NCI-H524 (cell line): Measurements from ENCODE around the gene FANCG.

Source experiments
- DNase-seq, 2 experiments: peaks; one replicate each; lab custom pipeline; 2025; lab: John Stamatoyannopoulos, UW

The FANCG gene

GRCh38 chr9:35103660-35104191 lies 24.0 kb upstream of the FANCG start:
- DNase-seq: no peak

DNA sequence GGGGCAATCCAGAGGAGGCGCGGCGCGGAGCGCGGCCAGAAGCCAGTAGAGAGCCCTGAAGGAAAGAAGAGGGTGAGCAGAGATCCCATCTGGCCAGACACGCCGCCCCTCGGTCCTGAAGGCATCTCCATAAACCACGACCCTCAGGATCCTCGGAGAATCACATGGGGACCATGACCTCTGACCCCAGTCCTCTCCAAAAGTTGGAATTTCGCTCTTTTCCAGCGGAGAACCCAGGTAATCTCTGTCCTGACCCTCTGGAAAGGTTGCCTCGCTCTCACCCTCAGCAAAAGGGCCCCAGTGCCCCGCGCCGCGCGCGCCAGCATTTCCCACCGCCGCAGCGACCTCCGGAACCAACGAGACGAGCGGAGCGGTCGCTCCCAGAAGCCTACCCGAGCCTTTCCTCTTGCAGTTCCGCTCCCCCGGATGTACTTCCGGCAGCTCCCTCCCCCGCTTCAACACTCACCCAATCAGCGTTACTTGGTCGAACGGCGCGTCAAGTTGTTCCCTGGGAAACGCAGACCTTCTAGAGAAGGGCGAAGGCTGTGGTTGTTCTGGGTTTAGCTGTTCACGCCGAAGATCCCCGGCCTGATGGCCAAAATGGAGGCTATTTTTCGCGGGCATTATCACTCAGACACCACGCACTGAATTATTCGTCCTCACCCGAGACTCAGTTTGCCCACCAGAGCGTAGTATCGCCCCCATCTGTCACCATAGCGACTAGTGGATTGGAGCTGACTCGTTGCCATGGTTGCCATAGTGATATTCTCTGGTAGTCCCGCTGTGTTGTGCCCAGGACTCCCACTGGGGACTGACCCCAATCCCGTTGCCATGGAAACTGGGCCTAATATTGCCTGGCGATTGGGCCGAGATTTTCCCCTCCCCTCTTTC lies 23.3 kb upstream of the FANCG start, which contains the start of gene STOML2:
TSS of gene STOML2 (minus strand) at position 363 of the 891 bp plus-strand sequence. CDS start at position 326, 37 bp downstream.
- DNase-seq: peak; percentile 92 to 94

DNA sequence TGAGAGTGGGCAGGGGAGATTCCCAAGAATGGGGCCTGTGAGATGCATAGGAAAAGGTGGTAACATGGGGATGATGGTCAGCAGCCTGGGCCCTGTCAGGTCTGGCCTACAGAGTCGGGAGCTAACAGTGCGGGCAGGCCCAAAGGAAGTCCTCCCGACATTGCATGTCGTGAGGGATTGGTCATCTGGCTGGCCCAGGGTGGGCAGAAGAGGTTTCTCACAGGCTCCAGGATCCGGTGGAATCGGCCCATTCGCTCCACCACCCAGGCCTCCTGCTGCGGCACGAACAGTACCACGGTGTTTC lies 22.7 kb upstream of the FANCG start:
- no peak for DNase-seq

- DNase-seq: no peak
Measured at GRCh38 chr9:35097573-35097972, 17.8 kb upstream of the FANCG start.

DNA sequence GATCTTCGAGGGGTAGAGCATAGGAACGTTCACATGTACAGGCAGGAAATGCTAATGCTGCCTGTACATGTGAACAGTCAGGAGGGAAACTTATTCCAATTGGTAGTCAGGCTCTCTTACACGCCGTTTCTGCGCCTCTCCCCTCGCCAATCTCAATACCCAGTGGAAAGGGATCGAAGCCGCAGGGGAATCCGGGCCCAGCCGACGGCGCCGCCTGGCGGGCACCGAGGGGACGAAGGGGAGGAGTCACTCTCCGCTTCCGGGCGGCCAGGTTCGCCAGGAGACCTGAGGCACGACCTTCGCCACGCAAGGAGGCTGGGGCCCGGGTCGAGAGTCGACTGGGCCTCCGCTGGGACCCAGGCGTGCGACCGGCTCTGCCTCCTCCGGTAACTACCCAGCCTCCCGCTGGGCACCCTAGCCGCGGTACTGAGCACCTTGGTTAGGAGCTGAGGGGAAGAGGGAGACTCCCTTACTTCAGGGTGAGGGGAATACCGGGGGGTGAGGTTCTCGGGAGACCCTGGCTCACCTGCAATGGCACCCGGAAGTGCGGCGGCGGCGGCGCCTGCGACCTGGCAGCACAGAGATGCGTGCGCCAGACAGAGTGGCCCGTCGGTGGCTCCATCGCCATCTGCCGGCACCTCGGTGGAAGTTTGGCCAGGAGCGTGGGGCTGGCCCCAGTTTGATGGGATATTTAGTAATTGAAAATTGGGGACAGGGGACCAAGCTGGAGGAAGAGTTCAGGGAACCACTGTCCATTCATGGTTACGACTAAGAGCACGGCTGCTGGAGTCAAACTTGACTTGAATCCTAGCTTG lies 16.5 kb upstream of the FANCG start, which contains the start of gene PIGO:
TSS of gene PIGO (minus strand) at position 557 of the 815 bp plus-strand sequence. CDS start 1,026 bp downstream, outside the sequence.
- DNase-seq: peak; percentile 60 to 85

- no peak for DNase-seq
Measured at GRCh38 chr9:35091536-35091935, 11.8 kb upstream of the FANCG start.

DNA sequence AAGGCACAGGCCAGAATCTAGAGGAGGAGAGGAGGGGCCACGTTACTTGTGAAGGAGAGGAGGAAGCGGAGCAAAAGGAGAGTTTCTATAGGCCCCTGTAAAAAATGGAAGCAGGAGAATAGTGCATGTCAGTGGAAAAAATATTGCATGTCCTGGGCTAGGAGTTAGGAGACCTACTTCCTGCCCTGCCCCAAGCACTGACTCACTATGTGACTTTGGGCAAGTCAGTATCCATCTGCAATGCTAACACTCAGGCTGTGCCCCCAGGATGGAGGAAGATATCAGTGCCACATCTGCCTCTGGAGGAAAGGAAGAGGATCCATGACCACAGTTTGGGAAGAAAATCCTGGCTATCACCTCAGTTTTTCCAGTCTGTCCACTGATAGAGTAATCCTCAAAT lies 9.7 kb upstream of the FANCG start:
- DNase-seq: no peak

- no peak for DNase-seq
Measured at GRCh38 chr9:35085078-35085477, 5.3 kb upstream of the FANCG start.

- DNase-seq: peak; percentile 50 to 59
Measured at GRCh38 chr9:35079041-35079425, 709 bp downstream of the FANCG start.

DNA sequence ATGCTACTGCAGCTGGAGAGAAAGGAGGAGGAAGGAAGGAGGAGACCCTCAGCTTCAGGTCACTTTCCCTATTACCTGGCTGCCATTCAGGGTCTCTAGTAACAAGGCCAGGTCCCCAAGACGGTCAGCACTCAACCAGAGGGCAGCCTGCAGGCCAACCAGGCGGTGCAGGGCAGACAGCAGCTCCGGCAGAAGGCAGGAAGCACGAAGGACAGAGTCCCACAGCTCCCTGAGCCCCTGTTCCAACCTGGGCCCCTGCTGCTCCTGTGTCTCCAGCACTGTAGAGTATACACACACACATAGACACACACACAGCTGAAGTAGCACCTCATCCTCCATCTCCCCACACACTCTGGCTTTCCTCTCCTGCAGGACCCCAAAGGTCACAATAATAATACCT lies 1.7 kb downstream of the FANCG start:
- no peak for DNase-seq

DNA sequence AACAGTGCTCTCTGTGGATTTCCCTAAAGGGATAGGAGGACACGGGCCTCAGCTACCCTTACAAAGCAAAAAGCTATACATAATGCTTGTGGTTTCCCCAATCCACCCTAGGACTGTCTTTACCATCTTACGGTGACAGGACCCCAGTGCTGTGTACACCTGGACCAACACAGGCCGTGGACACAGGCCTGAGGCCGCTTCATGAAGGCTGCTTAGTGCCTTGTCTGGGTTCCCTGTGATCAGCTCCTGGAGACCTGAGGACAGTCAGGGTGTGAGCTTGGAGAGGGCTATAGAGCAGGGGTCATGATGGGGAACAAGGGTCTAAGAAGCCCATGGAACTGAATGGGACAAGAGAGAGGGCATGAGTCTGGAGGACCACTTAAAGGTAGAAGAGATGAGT lies 2.9 kb downstream of the FANCG start:
- DNase-seq: no peak

DNA sequence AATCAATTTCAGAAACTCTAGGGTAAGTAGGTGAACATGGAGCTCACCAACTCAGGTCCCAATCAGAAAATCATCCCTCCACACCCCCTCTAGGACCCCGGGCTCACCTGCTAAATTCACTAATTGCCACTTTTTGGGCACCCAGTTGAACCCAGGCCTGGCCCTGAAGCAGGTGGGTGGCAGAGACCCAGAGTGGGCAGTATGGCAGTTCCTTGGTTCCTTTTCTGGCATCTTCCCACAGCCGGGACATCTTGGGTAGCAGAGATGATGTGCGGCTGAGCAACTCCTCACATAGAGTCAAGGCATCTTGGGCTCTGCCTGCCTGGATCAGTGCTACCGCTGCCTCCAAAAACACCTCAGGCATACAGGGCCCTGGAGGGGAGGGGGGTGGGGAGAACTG lies 4.4 kb downstream of the FANCG start:
- no peak for DNase-seq

DNA sequence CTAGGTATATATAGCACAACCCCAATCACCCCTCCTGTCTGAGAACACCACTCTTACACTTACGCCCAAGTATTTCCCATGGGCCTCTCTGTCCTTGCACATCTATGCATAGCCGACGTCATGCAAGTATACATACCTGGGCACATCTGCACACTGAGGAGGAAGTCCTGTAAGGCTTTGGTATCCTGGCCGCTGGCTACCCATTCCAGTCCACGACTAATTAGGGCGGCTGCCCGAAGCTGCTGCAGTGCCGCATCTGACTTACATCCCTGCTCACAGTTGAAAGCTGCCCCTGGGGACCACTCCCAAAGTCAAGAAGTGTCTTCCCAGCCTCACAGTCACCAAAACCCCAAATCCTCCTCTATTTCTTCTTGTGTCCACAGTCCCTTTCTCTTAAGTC lies 5.0 kb downstream of the FANCG start:
- no peak for DNase-seq

DNA sequence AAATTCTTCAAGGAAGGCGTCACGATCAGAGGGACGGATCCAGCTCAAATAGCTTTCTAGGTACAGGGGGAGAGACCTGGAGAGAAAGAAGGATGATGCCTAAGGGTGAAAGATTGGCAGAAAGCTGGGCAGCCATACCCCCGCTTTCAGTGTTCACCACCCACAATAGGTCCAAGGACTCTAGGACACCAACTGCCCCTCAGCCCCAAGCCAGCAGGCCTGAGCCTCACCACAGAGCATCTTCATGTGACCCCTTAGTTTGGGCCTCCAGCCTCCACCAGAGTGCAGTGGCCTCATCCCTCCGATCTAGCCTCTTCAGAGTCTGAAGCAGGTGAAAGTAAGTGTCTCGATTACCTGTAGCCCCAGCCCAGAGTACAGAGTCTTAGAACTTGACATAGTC lies 5.6 kb downstream of the FANCG start:
- DNase-seq: no peak

DNA sequence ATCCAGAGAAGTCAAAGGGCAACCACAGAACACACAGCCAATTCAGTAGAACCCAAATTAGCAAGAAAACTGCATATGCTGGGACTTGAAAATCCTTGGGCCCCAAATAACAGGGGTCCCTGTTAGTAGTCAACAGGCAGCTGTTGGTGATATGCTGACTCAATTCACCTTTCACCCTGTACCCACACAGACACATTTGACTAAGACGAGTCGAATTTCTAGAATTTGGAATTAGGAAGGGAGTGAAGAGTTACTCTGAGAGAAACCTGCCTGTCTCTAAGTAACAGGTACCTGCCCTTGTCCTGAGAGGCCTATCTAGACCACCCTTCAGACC lies 6.5 kb downstream of the FANCG start:
- no peak for DNase-seq

- peak; percentile 98 to 99 for DNase-seq
Measured at GRCh38 chr9:35072461-35073278, 7.1 kb downstream of the FANCG start, which contains the start of gene VCP. VCP (minus strand) TSS chr9:35072625; CDS start chr9:35072353, 272 bp downstream.

GRCh38 chr9:35071814-35072460 lies 7.8 kb downstream of the FANCG start:
- peak; percentile 54 to 71 for DNase-seq

DNA sequence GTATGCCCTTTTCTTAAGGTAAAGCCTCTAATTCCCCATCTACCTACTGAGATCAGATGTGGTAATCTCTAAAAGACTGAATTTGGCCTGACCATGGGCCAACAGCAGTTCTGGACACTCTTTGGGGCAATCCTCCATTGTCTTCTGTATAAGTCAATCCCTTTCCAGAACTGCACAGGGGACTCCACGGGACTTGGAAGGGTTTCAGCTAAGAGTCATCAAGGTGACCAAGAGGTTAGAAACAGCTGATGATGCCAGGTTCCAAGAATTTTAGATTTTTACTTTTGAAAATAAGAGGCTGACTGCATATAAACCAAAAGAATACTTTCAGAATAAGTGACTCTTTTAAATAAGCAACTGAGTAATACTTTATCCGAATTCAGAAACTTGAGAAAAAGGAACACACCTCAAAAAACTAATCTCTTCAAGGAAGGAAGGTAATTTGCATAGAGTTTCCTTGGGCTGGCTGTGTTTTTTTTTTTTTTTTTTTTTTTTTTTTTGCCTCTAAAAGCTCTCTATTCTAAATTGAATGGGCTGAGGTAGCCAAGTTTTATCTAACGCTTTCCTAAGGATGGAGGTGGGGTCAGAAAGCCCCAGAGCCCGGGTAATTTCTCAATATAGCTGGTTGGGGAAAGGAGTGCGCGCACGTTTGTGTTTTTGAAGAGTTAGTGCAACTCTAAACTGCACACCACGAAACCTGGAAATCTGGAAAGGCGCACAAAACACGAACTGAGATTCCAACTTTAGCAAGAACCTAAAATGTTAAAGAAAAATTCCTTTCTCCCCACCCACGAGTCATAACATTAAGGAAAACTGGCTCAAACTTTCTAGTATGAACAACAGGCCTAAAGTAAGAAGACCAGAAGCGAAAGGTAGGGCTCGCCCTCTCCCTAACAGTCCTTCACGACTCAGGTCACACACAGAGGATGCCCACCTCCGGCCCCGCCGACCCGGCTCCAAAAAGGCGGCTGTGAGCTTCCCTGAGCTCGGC lies 8.6 kb downstream of the FANCG start:
- DNase-seq: no peak

DNA sequence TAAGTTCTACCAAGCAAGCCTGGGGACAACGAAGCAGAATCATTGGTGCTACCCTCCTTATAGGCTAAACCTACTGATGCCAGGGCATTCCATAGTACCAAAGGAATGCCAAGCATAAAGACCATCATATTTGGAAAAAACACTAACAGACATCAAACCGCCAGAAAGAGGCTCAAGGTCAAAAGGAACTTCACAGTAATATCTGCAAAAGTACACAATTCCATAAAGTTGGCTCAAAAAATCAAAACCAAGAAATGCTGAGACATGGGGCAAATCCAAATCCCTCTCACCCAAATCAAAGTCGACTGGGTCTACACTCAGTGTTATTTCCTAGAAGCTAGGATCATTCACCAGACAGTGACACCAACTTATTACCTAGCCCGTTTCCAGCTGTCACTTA lies 10.7 kb downstream of the FANCG start:
- DNase-seq: no peak

GRCh38 chr9:35067056-35067455 lies 12.7 kb downstream of the FANCG start:
- no peak for DNase-seq
